ENCODE data around the gene COPG1. TPM values are rescaled to one million over a fixed set of nuclear protein-coding genes. Genes with fewer than 3 reads are reported as not detected.

COPG1 gene
- total and polyA plus RNA-seq, 2 of the 13 experiments (the other 11 are each of a cell fraction or from before 2014, with no cell fraction given): 98.6 to 166 TPM

DNA sequence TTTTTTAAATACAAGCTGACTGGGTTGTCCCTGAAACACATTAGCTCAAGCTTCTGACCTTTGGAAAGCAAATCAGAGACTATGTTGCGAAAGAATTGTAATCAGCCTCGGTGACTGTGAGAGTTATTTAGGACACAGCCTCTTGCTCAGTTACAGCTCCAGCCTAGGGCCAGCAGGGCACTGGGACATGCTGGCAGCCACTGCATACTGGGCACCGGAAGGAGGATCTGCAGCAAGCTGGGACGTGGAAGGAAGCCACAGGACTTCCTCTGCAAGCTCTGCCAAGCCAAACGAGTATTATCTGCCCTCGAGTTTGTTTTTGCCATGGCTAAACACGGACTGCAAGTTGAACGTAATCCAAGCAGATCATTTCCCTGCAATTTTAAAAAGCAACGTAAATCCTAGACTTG, 24.4 kb upstream of the COPG1 start (continued):
- TF ChIP-seq YY1 (IDR thresholded peaks at IDR 0.05; ENCODE audit: insufficient read depth, insufficient replicate concordance, low read depth, low read length) (peak; percentile 51), NCOA2 (CRISPR knock-in tag; IDR thresholded peaks at IDR 0.05) (peak; percentile 59), ZNF124 (CRISPR knock-in tag; IDR thresholded peaks at IDR 0.05) (peak; percentile 68; the same call in 1 of the 2 replicates), PHF21A (CRISPR knock-in tag; IDR thresholded peaks at IDR 0.05) (peak; percentile 70), YEATS2 (CRISPR knock-in tag; IDR thresholded peaks at IDR 0.05; ENCODE audit: borderline replicate concordance) (peak; percentile 69; the same call in 1 of the 2 replicates), TOPORS (CRISPR knock-in tag; IDR thresholded peaks at IDR 0.05) (no peak), ISX (CRISPR knock-in tag; conservative IDR thresholded peaks at IDR 0.05) (no peak), NFE2L1 (CRISPR knock-in tag; IDR thresholded peaks at IDR 0.05; ENCODE audit: borderline replicate concordance) (no peak), RAD51 (IDR thresholded peaks at IDR 0.05; ENCODE audit: borderline replicate concordance) (no peak), ETV5 (CRISPR knock-in tag; IDR thresholded peaks at IDR 0.05; ENCODE audit: borderline replicate concordance) (peak; percentile 91), ZNF143 (CRISPR knock-in tag; IDR thresholded peaks at IDR 0.05) (no peak), PHF8 (CRISPR knock-in tag; IDR thresholded peaks at IDR 0.05) (peak; percentile 48), CREB1 (IDR thresholded peaks at IDR 0.05) (no peak), CREB1 (CRISPR knock-in tag; IDR thresholded peaks at IDR 0.05) (peak; percentile 46; the same call in 1 of the 2 replicates), ZBTB1 (CRISPR knock-in tag; IDR thresholded peaks at IDR 0.05; ENCODE audit: borderline replicate concordance) (no peak), ZFX (CRISPR knock-in tag; IDR thresholded peaks at IDR 0.05; ENCODE audit: low read depth) (peak; percentile 30; the same call in 1 of the 2 replicates), ZNF761 (CRISPR knock-in tag; conservative IDR thresholded peaks at IDR 0.05) (0 out of 2 replicates have a peak, but pooled peaks have one; percentile 36), ARNT (IDR thresholded peaks at IDR 0.05) (no peak), SP2 (CRISPR knock-in tag; IDR thresholded peaks at IDR 0.05) (no peak), ASH2L (IDR thresholded peaks at IDR 0.05; ENCODE audit: insufficient read length, low read depth, low read length) (peak; percentile 69)
- TF ChIP-seq, protein P1, sequence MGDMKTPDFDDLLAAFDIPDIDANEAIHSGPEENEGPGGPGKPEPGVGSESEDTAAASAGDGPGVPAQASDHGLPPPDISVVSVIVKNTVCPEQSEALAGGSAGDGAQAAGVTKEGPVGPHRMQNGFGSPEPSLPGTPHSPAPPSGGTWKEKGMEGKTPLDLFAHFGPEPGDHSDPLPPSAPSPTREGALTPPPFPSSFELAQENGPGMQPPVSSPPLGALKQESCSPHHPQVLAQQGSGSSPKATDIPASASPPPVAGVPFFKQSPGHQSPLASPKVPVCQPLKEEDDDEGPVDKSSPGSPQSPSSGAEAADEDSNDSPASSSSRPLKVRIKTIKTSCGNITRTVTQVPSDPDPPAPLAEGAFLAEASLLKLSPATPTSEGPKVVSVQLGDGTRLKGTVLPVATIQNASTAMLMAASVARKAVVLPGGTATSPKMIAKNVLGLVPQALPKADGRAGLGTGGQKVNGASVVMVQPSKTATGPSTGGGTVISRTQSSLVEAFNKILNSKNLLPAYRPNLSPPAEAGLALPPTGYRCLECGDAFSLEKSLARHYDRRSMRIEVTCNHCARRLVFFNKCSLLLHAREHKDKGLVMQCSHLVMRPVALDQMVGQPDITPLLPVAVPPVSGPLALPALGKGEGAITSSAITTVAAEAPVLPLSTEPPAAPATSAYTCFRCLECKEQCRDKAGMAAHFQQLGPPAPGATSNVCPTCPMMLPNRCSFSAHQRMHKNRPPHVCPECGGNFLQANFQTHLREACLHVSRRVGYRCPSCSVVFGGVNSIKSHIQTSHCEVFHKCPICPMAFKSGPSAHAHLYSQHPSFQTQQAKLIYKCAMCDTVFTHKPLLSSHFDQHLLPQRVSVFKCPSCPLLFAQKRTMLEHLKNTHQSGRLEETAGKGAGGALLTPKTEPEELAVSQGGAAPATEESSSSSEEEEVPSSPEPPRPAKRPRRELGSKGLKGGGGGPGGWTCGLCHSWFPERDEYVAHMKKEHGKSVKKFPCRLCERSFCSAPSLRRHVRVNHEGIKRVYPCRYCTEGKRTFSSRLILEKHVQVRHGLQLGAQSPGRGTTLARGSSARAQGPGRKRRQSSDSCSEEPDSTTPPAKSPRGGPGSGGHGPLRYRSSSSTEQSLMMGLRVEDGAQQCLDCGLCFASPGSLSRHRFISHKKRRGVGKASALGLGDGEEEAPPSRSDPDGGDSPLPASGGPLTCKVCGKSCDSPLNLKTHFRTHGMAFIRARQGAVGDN (CRISPR knock-in tag; IDR thresholded peaks at IDR 0.05): peak; percentile 76
- TF ChIP-seq, protein P2, sequence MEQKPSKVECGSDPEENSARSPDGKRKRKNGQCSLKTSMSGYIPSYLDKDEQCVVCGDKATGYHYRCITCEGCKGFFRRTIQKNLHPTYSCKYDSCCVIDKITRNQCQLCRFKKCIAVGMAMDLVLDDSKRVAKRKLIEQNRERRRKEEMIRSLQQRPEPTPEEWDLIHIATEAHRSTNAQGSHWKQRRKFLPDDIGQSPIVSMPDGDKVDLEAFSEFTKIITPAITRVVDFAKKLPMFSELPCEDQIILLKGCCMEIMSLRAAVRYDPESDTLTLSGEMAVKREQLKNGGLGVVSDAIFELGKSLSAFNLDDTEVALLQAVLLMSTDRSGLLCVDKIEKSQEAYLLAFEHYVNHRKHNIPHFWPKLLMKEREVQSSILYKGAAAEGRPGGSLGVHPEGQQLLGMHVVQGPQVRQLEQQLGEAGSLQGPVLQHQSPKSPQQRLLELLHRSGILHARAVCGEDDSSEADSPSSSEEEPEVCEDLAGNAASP (CRISPR knock-in tag; IDR thresholded peaks at IDR 0.05; ENCODE audit: borderline replicate concordance): peak; percentile 71; the same call in 1 of the 2 replicates
- TF ChIP-seq, protein P3, sequence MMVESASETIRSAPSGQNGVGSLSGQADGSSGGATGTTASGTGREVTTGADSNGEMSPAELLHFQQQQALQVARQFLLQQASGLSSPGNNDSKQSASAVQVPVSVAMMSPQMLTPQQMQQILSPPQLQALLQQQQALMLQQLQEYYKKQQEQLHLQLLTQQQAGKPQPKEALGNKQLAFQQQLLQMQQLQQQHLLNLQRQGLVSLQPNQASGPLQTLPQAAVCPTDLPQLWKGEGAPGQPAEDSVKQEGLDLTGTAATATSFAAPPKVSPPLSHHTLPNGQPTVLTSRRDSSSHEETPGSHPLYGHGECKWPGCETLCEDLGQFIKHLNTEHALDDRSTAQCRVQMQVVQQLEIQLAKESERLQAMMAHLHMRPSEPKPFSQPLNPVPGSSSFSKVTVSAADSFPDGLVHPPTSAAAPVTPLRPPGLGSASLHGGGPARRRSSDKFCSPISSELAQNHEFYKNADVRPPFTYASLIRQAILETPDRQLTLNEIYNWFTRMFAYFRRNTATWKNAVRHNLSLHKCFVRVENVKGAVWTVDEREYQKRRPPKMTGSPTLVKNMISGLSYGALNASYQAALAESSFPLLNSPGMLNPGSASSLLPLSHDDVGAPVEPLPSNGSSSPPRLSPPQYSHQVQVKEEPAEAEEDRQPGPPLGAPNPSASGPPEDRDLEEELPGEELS (CRISPR knock-in tag; IDR thresholded peaks at IDR 0.05): peak; percentile 59; the same call in 1 of the 2 replicates
